Stimulated activated CD4-positive, alpha-beta T cell treated with anti-CD3 and anti-CD28 coated beads, Interleukin-2, amount 100 ng/mL, for 48 hours (primary cell): ENCODE data around the gene NDEL1.
A peak's percentile ranks its signal among the peaks of the same experiment; 100 is the strongest.
"Not testable (repeated sequence)": the region's sequence is repeated elsewhere in the genome, so short reads cannot be mapped to it uniquely, and the experiment has no call there.

ENCODE experiments used
- DNase-seq, 2 donors: peaks; one replicate each; pipeline ENCODE4 v3.0.0-alpha.2; 2020

NDEL1 gene, protein sequence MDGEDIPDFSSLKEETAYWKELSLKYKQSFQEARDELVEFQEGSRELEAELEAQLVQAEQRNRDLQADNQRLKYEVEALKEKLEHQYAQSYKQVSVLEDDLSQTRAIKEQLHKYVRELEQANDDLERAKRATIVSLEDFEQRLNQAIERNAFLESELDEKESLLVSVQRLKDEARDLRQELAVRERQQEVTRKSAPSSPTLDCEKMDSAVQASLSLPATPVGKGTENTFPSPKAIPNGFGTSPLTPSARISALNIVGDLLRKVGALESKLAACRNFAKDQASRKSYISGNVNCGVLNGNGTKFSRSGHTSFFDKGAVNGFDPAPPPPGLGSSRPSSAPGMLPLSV

DNA sequence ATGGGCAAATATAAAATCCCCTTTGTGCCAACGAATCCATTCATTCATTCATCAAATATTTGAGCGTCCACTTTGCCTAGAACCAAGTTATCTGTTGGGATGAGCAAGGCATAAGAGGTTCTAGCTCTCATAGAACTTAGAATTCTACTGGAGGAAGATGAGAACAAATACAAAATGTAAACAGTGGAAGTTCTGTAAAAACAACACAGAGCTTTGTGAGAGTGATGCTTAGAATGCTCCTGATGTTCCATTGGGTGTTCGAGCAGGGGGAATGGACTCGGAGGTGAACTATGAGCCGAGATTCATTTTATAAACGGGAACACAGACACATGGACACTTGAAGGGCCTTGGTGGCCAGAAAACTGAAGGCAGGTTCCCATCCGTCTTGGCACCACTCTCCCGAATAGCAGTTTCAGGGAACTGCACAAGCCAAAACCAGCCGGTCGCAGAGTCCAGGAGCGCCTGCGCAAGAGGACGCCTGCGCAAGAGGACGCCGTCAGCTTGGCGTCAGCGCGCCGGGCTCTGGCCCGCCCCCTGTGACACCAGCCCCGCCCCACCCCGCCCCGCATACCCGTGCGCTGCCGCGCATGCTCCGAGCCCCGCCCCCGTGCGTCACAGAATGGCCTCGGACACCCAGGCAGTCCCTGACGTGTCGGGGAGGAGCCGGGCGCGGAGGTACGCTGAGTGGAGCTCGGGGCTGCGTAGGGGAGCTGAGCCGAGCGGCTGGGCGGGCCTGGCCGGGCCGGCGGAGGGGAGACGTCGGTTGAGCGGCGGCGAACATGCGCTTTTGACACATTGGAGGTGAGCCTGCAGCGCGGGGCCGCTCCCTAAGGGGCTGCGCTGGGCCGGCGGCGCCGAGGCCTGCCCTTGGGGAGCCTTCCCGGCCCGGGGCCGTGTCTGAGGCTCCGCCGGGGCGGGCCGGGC, at the start of gene NDEL1:
Gene NDEL1, plus strand, starts transcription at position 640 of the 924 bp plus-strand sequence. CDS start 8,388 bp downstream, outside the sequence.
- DNase-seq, result peak; percentile 98 to 99

DNA sequence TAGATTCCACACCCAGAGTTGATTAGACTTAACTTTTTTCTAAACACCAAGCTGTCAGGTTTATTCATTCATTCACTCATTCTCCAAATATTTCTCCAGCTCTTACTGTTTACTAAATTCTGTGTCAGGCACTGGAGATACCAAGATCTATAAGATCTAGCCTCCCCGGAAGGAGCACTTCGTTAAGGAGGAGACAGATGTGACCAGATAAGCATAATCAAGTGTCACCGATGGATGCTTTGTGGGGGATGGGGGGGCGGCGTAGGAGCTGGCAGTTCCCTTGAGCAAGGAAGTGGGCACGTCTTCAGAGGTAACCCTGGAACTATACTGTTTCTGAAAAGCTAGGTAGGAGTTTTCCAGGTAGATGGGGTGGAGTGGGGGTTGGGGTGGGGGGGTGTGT, 48.8 kb upstream of the NDEL1 start:
- no peak for DNase-seq

DNA sequence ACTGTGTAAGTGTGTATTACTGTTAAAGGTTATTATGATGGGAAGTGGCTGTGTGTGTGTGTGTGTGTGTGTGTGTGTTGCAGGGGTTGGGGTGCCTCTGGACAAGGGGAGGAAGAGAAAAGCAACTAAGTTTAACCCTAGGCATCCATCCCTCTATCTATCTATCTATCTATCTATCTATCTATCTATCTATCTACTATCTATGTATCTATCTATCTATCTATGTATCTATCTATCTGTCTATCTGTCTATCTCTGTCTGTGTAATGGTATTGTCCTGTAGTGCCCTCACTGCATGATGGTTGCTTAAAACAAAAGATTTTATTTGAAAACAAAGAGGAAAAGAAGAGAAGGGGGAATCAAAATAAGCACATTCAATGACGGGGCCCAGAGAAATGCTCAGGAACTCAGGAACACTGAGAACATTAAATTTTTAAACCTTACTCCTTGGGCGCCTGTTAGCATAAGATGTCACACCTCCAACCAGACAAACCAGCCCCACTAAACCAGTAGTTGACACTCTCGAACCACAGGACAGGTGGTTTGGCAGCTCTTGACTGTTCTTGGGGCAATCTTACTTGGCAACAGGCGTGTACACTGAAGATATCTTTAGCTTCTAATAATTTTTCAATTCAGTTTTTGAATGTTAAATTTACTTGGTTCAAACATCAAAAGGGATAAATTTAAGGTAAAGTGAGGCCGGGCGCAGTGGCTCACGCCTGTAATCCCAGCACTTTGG, 47.6 kb upstream of the NDEL1 start:
- no peak for DNase-seq

DNA sequence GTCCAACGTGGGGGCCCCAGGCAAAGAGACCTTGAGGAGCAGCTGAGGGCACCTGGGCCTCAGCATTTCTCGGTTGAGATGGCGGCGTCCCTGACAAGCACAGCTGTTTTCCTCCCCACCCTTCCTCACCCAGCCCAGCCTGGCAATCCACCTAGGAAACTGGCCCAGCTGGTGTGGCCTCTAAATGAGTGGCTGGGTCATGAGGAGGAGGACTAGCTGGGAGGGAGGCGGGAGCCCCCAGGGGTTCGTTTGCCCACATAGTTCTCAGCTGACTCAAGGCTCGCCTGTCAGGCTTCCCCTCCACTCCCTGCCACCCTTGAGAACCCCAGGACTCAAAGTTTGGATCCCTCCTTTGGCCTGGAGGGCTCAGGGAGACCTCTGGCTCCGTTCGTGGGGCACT, 44.0 kb upstream of the NDEL1 start:
- DNase-seq, result no peak

DNA sequence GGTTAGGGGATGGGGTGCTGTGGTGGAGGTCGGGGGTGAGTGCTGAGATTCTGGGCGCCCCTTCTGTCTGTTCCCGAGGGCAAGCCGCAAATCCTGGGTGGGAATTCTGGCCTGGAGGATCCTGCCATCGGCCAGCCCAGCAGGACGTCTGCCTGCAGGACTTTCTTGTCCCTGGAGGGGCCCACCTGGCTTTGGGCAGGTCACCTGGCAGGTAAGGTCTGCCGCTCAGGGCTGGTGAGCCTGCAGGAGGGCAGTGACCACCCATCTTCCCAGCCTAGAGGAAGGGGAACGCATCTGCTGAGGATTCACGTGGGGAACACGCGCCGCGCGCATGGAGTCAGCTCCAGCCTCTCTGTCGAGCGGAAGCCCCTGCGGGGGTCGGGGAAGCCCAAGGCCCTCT, 43.4 kb upstream of the NDEL1 start:
- no peak for DNase-seq

DNA sequence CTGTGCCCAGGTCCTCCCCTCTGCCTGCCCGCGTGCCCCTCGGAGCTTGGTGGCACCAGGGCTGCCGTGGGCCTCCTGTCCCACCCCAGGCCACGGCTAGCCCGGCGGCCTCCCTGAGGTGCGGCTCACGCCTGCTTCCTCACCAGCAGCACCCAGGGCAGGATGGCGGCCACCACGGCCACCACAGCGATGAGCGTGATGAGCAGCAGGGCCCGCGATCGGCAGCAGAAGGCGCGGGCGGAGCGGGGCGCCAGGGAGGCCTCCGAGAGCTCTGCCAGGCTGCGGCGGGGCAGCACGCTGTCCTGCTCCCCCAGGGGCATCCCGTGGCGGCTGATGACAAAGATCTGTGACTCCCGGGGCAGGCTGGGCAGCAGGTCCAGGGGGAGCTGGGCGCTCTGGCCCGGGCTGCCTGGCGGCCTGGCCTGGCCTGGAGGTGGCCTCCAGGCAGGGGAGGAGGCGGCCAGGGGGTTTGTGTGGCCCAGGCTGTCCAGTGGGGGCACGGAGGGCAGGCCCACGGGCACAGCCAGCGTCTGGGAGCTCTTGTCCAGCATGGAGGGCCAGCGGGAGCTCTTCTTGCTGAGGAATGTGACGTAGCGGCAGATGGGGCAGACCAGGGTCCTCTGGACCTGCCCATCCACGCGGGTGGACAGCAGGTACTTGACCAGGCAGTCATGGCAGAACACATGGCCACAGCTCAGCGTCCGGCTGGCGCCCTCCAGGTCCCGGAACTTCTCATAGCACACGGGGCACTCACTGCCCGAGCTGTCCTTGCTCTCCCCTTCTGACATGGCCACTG, 42.8 kb upstream of the NDEL1 start:
- no peak for DNase-seq

DNA sequence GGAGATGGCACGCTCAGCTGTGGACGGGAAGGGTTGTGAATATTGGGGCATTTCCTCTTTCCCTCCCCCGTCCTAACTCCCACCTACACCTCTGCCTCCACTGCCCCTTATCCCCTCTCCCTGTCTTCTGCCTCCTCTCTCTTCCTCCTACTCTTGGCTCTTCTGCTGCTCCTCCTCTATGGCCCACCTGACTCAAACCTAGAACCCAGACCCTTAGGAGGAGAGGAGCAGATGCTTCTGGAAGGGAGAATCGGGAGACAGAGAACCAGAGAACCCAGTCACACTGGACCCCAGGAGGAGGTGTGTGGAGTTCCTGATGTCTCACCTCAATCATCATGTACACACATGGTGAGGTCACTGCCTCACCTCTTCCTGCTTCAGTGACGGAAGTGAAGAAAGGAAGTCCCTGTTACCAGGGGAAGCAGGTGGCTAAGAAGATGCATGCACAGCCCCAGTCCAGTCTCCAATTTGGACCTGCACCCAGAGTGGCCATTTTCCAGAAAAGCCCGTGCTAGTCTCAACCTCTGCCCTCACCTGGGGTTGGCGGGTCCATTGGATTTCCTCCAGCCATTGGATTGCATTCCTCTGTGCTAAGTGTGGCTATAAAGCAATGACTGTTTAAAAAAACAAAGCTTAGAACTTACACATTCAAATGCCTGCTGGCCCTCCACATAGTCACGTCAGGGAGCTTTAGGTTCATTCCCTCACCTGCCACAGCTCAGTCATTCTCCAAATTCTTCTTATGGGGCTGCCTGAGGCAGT, 42.0 kb upstream of the NDEL1 start:
- no peak for DNase-seq

DNA sequence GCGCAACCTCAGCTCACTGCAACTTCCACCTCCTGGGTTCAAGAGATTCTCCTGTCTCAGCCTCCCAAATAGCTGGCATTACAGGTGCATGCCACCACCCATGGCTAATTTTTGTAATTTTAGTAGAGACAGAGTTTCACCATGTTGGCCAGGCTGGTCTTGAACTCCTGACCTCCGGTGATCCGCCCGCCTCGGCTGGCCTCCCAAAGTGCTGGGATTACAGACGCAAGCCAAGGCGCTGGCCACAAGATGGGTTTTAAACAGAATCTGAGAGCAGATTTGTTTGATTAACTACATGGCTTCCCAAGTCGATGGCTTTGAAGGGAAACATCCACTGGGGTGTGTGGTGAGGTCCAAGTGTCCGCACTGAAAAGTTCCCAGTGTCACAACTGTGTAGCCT, 41.2 kb upstream of the NDEL1 start:
- not testable (repeated sequence) for DNase-seq

DNA sequence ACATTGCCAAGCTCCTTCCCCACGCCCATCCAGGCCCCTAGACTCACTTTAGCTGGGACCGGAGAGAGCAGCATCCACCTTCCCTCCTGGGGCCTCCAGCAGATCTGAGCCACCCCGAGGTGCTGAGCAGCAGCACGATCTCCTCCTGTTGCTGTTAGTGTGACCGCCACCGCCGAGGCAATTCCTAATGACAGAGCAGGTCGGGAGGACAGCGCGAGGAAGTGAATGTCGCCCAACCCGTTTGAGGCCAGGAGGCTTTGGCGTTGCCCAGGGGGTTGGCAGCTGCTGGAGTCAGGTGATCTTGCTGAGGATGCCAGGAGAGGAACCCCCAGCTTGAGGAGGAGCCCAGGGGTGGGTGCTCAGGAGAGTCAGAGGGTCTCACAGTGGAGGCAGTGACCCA, 38.0 kb upstream of the NDEL1 start, which contains the start of gene RNF222:
Gene RNF222, minus strand, starts transcription at position 192 of the 400 bp plus-strand sequence. CDS start 4,366 bp downstream, outside the sequence.
- no peak for DNase-seq

DNA sequence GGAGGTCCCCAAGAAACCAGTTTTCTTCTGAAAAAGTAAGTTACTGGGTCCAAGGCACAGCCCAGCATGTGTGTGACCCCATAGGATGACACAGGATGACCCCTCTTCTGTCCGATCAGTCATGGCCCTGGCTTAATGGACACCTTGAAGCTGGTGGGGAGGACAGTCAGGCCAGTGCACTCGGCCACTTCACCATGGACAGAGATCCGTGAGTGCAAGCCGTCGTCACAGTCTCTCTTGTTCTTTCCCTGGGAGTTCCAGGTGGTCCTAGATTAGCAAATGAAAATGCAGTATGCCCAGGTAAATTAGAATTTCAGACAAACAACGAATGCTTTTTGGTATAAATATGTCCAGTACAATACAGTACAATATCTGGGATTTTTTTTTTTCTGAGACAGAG, 36.7 kb upstream of the NDEL1 start:
- DNase-seq, result no peak

DNA sequence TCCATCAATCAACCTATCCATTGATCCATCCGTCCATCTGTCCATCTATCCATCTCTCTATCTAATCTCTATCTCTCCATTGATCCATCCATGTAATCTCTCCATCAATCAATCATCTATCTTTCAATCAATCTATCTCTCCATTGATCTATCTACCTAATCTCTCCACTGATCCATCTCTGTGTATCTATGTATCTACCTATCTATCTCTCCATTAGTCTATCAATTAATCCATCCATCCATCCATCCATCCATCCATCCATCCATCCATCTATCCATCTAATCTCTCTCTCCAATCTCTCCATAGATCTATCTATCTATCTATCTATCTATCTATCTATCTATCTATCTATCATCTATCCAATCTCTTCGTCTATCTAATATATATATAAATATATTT, 34.6 kb upstream of the NDEL1 start:
- DNase-seq, result no peak

DNA sequence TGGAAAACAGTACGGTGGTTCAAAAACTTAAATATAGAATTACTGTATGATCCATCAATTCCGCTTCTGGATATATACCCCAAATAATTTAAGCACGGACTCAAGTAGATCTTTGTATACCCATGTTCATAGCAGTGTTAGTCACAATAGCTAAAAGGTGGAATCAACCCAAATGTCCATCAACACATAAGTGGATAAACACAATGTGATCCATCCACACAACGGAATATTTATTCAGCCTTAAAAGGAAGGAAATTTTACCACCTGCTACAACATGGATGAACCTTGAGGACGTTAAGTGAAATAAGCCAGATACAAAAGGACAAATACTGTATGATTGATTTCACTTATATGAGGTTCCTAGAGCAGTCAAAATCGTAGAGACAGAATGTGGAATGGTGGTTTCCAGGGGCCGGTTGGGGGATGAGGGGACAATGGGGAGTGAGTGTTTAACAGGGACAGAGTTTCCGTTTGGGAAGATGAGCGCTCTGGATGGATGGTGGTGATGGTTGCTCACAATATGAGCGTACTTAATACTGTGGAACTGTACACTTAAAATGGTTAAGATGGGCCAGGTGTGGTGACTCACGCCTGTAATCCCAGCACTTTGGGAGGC, 32.7 kb upstream of the NDEL1 start:
- no peak for DNase-seq

DNA sequence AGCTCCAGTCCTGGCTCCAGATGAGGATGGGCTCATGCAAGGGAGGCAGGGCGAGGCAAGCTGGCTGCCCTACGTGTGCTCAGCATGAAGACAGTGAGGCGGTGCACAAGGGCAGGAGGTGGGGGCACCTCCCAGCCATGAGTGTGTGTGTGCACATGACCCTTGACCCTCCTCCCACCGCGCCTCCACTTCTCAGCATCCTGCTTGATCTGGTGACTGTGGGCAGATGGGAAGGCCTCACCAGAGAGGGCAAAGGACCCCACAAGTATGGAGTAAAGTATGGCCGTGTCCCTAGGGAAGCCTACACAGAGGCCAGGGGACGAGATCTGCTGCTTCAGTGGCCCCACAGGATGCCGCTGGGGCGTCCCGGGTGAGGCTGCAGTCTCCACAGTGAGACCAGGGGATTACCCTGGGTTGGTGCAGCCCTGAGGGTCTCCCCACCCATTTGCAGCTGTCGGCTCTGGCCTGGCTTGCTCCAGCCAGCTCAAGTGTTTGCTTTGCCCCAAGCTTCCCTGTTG, 30.1 kb upstream of the NDEL1 start:
- no peak for DNase-seq

DNA sequence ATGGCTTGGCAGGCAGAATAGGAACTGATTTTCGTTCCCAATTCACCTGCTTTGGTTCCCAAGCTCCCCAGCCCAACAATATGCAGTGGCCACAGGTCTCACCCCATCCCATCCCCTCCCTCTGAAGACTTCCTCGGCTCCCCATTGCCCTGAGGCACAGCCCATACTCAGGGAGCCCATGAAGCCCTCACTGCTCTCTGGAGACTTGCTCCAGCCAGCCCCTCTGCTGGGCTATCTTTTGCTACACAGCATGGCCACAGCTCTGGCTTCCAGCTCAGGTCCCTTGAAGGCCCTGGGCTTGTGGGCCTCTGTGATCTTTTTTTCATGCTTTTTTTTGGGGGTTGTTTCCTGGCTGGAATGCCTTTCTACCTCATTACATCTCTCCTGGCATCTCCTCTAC, 29.5 kb upstream of the NDEL1 start:
- DNase-seq, result no peak

DNA sequence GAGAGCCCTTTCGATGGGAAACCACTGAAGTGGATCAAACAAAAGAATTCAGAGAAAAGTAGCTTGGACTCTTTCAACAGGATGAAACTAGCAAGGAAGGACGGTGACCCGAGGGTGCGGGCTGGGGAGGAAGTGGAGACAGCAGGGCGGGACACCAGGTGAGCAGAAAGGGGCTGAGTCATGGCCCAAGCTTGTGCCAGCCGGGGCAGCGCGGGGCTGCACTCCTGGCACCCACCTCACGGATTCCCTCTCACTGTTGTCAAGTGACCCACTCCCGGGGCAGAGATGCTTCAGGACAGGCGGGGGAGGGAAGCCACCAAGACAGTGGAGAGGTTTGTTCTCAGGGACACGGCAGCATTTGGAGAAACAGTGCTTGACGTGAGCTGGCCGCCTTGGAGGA, 27.3 kb upstream of the NDEL1 start:
- no peak for DNase-seq

DNA sequence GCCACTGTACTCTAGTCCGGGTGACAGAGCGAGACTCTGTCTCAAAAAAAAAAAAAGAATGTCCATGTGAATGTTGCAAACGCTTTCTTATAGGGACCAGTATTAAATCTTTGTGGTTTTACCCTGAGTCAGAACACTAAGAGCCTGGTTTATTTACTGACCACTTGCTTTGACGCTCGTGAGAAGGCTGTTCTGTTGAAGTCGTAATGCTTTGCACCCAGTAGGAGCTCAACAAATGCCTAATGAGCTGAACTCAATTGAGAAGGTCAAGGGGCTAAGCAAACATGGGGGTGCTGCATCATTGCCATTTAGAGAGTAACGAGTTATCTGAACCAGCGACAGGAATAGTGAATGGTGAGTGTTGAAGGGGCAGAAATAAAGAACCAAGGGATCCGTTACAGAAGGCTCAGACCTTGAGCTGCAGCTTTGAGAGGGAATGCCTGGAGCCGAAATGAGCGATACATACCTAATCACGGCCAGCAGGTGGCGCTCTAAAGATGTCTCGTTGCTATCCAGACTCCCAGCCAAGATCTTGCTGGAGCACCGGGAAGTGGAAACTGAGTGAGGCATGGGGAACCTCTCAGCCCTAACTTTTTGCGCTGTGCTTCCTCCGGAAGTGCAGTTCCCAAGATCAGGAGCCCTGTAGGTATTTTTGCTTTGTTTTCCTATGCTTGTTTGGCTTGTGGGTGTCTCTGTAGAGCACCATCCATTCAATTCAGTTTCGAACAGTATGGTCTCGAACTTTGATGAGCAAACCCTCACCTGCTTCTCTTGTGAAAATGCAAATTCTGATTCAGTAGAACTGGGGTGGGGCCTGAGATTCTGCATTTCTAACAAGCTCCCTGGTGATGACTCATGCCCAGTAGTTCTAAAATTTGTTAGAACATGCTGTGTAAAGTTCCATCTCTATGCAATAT, 25.5 kb upstream of the NDEL1 start:
- DNase-seq, result peak; percentile 81 to 85

DNA sequence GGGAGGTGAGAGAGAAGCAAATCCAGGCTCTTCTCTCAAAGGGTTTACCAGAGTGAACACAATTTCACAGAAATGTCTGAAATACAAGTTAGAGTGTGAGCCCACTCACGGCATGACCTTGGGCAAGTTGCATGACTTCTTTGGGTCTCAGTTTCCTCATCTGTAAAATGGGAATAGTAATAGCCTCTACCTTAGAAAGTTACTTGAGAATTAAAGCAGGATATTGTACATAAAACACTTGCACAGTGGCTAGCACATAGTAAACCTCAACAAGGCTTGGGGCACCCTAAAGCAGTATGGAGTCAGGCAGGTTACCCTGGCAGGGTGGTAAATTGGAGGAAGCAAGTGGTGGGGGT, 24.8 kb upstream of the NDEL1 start:
- DNase-seq, result no peak

DNA sequence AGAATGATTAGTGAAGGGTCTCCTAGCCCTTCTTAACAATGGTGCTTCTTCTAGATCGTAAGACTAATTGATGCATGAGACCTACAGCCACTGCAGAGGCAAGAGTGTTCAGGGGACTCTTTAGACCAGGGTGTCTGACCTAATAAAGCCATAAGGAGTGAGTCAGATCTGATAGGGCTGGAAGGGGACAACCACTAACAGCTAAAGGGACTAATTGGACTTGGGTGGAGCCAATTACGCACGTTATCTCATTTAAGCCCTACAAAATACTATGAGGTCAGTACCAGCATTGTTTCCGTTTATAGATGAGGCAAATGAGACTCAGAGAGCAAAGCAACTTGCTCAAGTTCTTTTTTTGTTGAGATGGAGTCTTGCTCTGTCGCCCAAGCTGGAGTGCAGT, 23.6 kb upstream of the NDEL1 start:
- no peak for DNase-seq

DNA sequence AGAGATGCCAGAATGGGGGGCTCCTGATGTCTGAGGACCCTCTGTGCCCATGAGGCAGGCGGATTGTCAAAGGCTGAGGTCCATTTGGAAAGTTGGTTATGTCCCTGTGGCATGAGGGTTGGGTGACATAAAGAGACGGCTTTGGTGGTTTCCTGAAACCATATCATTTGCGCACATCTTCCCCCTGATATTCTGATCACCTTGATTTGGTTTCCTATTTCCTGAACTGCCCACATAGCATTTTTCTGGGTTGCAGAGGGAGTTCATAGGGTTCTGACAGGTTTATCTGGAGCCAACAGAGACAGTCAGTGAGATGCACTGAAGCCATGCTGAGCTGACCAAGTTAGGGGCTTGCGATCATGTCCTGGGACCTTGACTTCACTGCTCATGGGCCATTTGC, 22.4 kb upstream of the NDEL1 start:
- DNase-seq, result no peak

DNA sequence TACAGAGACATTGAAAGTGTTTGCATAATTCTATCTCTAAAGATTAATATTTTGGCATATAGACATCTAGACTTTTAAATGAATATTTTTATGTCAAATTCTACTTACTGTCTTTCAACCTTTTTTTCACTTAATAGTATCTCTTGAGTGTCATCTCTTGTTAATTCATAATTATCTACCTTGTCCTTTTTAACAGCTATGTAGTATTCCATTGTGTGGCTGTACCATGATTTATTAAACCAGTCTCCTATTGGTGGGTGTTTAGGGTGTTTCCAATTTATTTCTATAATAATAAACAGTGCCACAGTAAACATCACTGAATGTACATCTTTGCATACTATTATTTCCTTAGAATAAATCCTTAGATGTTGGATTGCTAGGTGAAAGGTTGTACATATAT, 21.7 kb upstream of the NDEL1 start:
- no peak for DNase-seq
